Gastroesophageal sphincter (tissue), 4 donors: ENCODE results near the gene WWC2. TPM values are rescaled to one million over a fixed set of nuclear protein-coding genes. Genes with fewer than 3 reads are reported as not detected.

Experiments
- ATAC-seq: fragments of 150-250 bp; one replicate; pipeline ENCODE4 v1.9.1; 2016; ENCODE audit warnings: mild to moderate bottlenecking, moderate library complexity
- H3K27ac ChIP-seq, 4 donors: fragments of 200-600 bp; sonication (generic) in 3 of 4; 1 replicate in 3 of 4; 2 replicates in 1 of 4; pipeline ENCODE4 v1.5.1; 2016 to 2019
- H3K27me3 ChIP-seq: fragments of 200-600 bp; sonication (generic); one replicate; pipeline ENCODE4 v1.5.1; 2019
- H3K36me3 ChIP-seq, 2 donors: fragments of 200-600 bp; sonication (generic); one replicate each; pipeline ENCODE4 v1.5.1; 2019; ENCODE audit warnings: control low read depth in 1 of 2
- H3K4me1 ChIP-seq, 3 donors: fragments of 200-600 bp; sonication (generic); 1 replicate in 2 of 3; 2 replicates in 1 of 3; pipeline ENCODE4 v1.5.1; 2016 to 2019; ENCODE audit warnings: control low read depth in 2 of 3
- H3K4me3 ChIP-seq, 2 donors: fragments of 200-600 bp; sonication (generic); one replicate each; pipeline ENCODE4 v1.5.1; 2019; ENCODE audit warnings: mild to moderate bottlenecking in 1 of 2, moderate library complexity in 1 of 2
- H3K9me3 ChIP-seq, 3 donors: fragments of 200-600 bp; sonication (generic); one replicate each; pipeline ENCODE4 v1.5.1; 2017 to 2019; ENCODE audit warnings: control low read depth in 2 of 3
- EP300 ChIP-seq: sonication (generic); formaldehyde crosslinking; IDR thresholded peaks from one replicate; pipeline ENCODE4 v1.6.1; 2017; ENCODE audit warnings: antibody characterized with exemption, mild to moderate bottlenecking
- POLR2A ChIP-seq, 2 donors: fragments of 450-650 bp; IDR thresholded peaks; one replicate each; pipeline ENCODE4 v1.6.1; 2017; ENCODE audit warnings: antibody characterized with exemption in 2 of 2, mild to moderate bottlenecking in 2 of 2, moderate library complexity in 1 of 2
- POLR2AphosphoS5 ChIP-seq: sonication (generic); formaldehyde crosslinking; IDR thresholded peaks from one replicate; pipeline ENCODE4 v1.6.1; 2017; ENCODE audit warnings: antibody characterized with exemption
- WGBS, 2 donors: methylation state at CpG; one replicate each; pipeline ENCODE4 v1.1.5; 2018; ENCODE audit warnings: low coverage in 1 of 2; 5-methylcytosine and 5-hydroxymethylcytosine counted together
- total RNA-seq, 4 donors: library from RNA; depleted of rRNA; stranded (reverse); fragments of >200 nt; gene quantifications; one replicate each; pipeline ENCODE4 v1.1.0, GENCODE V29; 2016
- TF ChIP-seq, protein P1 (sequence below), 4 experiments: fragments of 200-600 bp in 2 of 4; fragments of 450-650 bp in 2 of 4; sonication (generic) in 1 of 4; IDR thresholded peaks; one replicate each; pipeline ENCODE4 v1.5.1; 2017 to 2019; ENCODE audit warnings: antibody characterized with exemption in 4 of 4, mild to moderate bottlenecking in 2 of 4, moderate library complexity in 2 of 4

The WWC2 gene
- total RNA-seq, 4 donors from 2014 or later = 23.0 to 42.0 (median 37.2) TPM

DNA sequence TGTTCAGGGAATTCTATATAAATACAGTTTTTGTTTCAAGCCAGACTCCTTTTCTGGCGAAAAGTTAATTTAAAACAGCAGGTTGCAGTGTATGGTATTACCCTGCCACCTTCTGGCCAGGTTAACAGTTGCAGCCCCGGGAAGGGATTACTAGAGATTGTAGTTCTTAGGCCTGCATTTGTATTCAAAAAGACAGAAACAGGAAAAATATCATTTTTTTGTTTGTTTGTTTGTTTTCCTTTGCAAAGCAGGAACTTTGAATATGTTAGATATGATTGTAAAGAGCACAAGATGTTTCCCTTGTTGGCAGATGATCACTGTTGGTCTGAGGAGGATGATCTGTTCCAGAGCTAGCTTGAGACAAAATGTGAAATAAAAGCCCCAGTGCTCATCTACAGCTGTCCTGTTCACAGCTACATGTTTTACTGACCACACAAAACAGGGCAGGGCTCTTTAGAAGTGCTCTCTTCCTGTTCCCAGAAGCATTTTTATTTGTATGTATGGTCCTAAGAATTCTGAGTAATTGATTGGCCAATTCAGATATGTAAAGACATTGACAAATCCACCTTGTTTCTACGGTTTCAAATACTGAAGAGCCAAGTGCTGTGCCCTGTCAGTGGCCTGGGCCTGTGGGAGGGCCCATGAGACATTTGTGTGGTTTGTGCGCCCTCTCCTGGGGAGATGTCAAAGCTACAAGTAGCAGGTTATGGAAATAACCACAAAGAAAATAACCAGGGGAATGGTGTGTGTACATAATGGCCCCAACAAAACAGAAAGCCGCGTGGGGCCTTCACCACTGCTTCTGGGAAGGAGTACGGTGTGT lies 163.1 kb downstream of the WWC2 start:
- Histone ChIP-seq H3K36me3 (peaks cover 0 to 53% of the 10 kb centered on the region in 2 donors), H3K4me3 (no peak overlapping the region), H3K27me3 (no peaks in the 10 kb centered on the region), H3K9me3 (no peaks in the 10 kb centered on the region), H3K4me1 (peaks cover 0 to 16% (median 5%) of the 10 kb centered on the region in 3 donors), H3K27ac (peak overlapping the region in 3 of 4 donors; percentile 51 to 69 (median 68))
- 5 to 12% methylated on average over 4 to 7 of the region's 7 CpGs for WGBS, 2 donors
- TF ChIP-seq, protein P1, sequence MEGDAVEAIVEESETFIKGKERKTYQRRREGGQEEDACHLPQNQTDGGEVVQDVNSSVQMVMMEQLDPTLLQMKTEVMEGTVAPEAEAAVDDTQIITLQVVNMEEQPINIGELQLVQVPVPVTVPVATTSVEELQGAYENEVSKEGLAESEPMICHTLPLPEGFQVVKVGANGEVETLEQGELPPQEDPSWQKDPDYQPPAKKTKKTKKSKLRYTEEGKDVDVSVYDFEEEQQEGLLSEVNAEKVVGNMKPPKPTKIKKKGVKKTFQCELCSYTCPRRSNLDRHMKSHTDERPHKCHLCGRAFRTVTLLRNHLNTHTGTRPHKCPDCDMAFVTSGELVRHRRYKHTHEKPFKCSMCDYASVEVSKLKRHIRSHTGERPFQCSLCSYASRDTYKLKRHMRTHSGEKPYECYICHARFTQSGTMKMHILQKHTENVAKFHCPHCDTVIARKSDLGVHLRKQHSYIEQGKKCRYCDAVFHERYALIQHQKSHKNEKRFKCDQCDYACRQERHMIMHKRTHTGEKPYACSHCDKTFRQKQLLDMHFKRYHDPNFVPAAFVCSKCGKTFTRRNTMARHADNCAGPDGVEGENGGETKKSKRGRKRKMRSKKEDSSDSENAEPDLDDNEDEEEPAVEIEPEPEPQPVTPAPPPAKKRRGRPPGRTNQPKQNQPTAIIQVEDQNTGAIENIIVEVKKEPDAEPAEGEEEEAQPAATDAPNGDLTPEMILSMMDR (IDR thresholded peaks at IDR 0.05) = peak; percentile 72 to 84 (median 80)
- no peak for TF ChIP-seq EP300
- ATAC-seq = peak; percentile 91

DNA sequence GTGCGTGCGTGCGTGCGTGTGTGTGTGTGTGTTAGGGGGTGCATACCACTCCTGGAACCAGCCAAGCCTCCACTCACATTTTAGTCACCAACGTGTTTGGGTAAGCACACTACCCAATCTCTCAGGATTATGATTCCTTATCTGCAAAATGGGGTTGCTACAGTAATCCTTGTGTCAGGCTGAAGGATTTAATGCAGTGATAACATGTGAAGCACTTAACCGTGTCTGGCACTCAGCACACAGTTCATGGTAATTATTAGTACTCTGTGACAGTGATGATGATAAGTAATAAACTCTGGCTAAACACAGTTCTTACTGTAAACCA lies 163.7 kb downstream of the WWC2 start:
- WGBS, 2 donors = 33 to 57% methylated on average over 1 to 6 of the region's 6 CpGs
- no peak for ATAC-seq
- Histone ChIP-seq H3K4me1 (peaks cover 0 to 16% (median 5%) of the 10 kb centered on the region in 3 donors), H3K36me3 (peaks cover 4 to 56% of the 10 kb centered on the region in 2 donors), H3K27ac (peak overlapping the region in 1 of 4 donors; percentile 68), H3K9me3 (no peaks in the 10 kb centered on the region), H3K27me3 (no peaks in the 10 kb centered on the region), H3K4me3 (no peak overlapping the region)
- TF ChIP-seq, protein P1 (IDR thresholded peaks at IDR 0.05) = no peak
- TF ChIP-seq EP300 = no peak
- TF ChIP-seq POLR2AphosphoS5 = no peak
- TF ChIP-seq POLR2A (IDR thresholded peaks at IDR 0.05) = no peak

DNA sequence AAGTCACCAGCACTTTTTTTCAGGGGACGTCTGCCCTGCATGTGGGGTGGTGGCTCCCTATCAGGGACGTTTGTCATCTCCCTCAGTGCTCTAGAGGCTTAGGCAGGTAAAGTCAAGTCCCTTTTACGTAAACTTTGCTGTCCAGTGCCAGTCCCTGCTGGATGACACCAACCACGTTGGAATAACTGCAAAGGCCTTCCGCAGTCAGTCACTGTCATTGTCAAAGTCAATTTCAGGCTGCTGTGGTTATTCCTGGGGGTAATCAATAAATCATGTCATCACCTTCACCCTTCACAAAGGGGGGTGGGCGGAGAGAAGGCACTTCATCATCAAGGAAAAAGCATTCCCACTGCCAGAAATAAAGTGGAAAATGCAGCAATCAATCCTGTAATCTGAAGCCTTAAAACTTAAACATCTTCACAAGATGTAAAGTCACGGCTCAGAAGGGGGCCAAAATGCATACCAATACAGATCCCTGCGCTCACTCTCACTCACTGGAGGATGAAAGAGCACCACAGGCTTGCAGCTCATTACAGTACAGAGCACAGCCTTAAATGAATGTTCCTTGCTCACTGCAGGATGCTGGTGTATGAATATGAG lies 164.8 kb downstream of the WWC2 start:
- 68 to 96% methylated on average over 3 to 6 of the region's 8 CpGs for WGBS, 2 donors

DNA sequence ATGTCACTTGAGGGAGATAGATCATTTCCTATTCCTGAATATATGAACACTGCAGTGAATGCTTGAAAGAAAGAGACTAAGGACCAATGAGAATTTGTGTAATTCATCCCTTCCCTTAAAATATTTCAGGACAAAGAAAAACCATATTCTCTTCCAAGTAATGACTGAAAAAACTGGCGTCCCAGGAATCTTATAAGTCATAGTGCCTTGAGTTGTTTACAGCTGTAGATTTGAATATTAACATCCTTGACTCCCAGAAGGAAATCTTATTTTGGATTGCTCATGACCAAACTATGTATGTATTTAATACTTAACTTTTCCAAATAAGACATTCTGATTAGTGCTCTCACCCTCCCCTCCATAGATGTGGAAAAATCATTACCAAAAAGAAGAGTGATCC lies 165.6 kb downstream of the WWC2 start:
- 69 to 73% methylated on average over 1 of the region's 1 CpG for WGBS, 2 donors
- Histone ChIP-seq H3K27me3 (no peaks in the 10 kb centered on the region), H3K27ac (no peak overlapping the region), H3K36me3 (peaks cover 6 to 69% of the 10 kb centered on the region in 2 donors), H3K9me3 (no peaks in the 10 kb centered on the region), H3K4me1 (peaks cover 0 to 16% (median 5%) of the 10 kb centered on the region in 3 donors), H3K4me3 (no peak overlapping the region)
- TF ChIP-seq POLR2AphosphoS5 = no peak
- no peak for ATAC-seq

More for the DNA sequence above, 164.8 kb downstream of the WWC2 start:
- no peaks in the 10 kb centered on the region for H3K27me3 ChIP-seq
- H3K4me1 ChIP-seq = peaks cover 0 to 16% (median 5%) of the 10 kb centered on the region in 3 donors
- no peaks in the 10 kb centered on the region for H3K9me3 ChIP-seq
- H3K27ac ChIP-seq = no peak overlapping the region
- peaks cover 5 to 66% of the 10 kb centered on the region in 2 donors for H3K36me3 ChIP-seq
- no peak overlapping the region for H3K4me3 ChIP-seq
- TF ChIP-seq POLR2AphosphoS5 (no peak), EP300 (no peak), POLR2A (IDR thresholded peaks at IDR 0.05) (no peak)
- TF ChIP-seq, protein P1 (IDR thresholded peaks at IDR 0.05) = no peak
- no peak for ATAC-seq

DNA sequence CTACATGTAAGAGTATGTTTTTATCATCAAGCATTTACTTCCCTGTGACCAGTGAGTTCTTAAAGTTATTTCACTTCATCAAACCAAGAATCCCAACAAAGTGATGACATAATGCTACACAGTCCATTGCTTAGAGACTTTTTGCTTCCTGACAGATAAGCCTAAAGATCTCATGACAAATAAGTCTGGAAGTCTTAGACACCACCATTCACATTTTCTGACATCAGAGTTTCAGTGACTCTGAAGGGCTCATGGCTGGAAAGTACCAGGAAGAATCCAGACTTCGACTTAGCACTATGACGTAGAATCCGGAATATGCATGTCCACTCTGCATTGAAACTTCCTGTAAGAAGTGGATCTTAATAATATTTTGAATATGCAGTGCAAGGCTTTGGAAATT lies 167.3 kb downstream of the WWC2 start:
- peaks cover 0 to 16% (median 5%) of the 10 kb centered on the region in 3 donors for H3K4me1 ChIP-seq
- no peaks in the 10 kb centered on the region for H3K9me3 ChIP-seq
- TF ChIP-seq, protein P1 (IDR thresholded peaks at IDR 0.05) = no peak
- TF ChIP-seq EP300 (no peak), POLR2A (IDR thresholded peaks at IDR 0.05) (no peak), POLR2AphosphoS5 (no peak)
- H3K36me3 ChIP-seq = peaks cover 8 to 69% of the 10 kb centered on the region in 2 donors
- H3K27ac ChIP-seq = no peak overlapping the region
- ATAC-seq = no peak
- no peaks in the 10 kb centered on the region for H3K27me3 ChIP-seq
- 97 to 100% methylated on average over 3 of the region's 3 CpGs for WGBS, 2 donors
- H3K4me3 ChIP-seq = no peak overlapping the region
